Measurements from ENCODE around the gene ATP5F1E.

DNA sequence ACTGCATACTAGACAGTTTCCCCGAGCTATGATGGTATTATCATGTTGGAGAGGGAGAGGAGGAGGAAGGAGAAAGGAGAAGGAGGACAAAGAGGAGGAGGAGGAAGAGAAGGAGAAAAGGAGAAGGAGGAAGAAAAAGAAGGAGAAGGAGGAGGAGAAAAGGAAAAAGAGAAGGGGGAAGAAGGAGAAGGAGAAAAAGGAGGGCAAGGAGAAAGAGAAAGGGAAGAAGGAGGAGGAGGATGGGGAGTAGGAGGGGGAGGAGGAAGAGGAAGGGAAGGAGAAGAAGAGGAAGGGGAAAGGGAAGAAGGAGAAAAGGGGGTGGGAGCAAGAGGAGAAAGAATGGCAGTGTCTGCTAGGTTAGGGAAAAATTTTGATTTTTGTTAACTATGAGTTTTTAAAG is 45.6 kb upstream of the ATP5F1E start:
- TF ChIP-seq POLR2A (IDR thresholded peaks at IDR 0.05; ENCODE audit: low read length) (no peak), GATA1 (IDR thresholded peaks at IDR 0.05; ENCODE audit: low read depth, low read length) (no peak)
